Naive thymus-derived CD4-positive, alpha-beta T cell (primary cell): ENCODE measurements around the gene PTCH2. TPM values are rescaled to one million over a fixed set of nuclear protein-coding genes. Genes with fewer than 3 reads are reported as not detected.
"Not testable (repeated sequence)": the region's sequence is repeated elsewhere in the genome, so short reads cannot be mapped to it uniquely, and the experiment has no call there.

ENCODE experiments used
- ATAC-seq: fragments of 150-1000 bp; cut with Tn5 transposase; 2 replicates; pipeline ENCODE4 v1.10.0; 2021; ENCODE audit warnings: mild to moderate bottlenecking, moderate library complexity
- CTCF ChIA-PET: fragments of 350-600 bp; sonication (Branson Sonifier 250); formaldehyde crosslinking; loops from one replicate; lab custom pipeline; 2021; ENCODE audit warnings: antibody characterized with exemption; lab: Charles Lee
- POLR2A ChIA-PET: fragments of 350-600 bp; sonication (Branson Sonifier 250); formaldehyde crosslinking; loops from one replicate; lab custom pipeline; 2021; ENCODE audit warnings: antibody characterized with exemption, inconsistent platforms; lab: Charles Lee
- DNase-seq, 9 donors: peaks; one replicate each; pipeline versions ENCODE4 v3.0.0 to v3.0.0-alpha.2; 2020 to 2022; ENCODE audit warnings: mixed read lengths in 1 of 9
- H3K27ac ChIP-seq: one replicate; pipeline ENCODE4 v1.7.0; 2013; ENCODE audit warnings: mild to moderate bottlenecking, low read depth, low read length, moderate library complexity
- H3K27me3 ChIP-seq, 2 donors: one replicate each; pipeline ENCODE4 v1.7.0; 2013; ENCODE audit warnings: low read length in 2 of 2, mild to moderate bottlenecking in 2 of 2, moderate library complexity in 2 of 2; ENCODE audit not compliant: control insufficient read depth in 2 of 2, insufficient read depth in 2 of 2
- H3K36me3 ChIP-seq, 3 experiments: 1 replicate in 2 of 3; 2 replicates in 1 of 3; pipeline ENCODE4 v1.7.0; 2013; ENCODE audit warnings: low read length in 3 of 3, mild to moderate bottlenecking in 3 of 3, moderate library complexity in 1 of 3; ENCODE audit not compliant: insufficient read depth in 3 of 3, control insufficient read depth in 2 of 3
- H3K4me1 ChIP-seq, 2 donors: one replicate each; pipeline ENCODE4 v1.7.0; 2013; ENCODE audit warnings: low read length in 2 of 2, mild to moderate bottlenecking in 2 of 2, moderate library complexity in 1 of 2; ENCODE audit not compliant: control insufficient read depth in 2 of 2, insufficient read depth in 2 of 2
- H3K4me3 ChIP-seq: 2 replicates; pipeline ENCODE4 v1.7.0; 2013; ENCODE audit warnings: mild to moderate bottlenecking, low read length
- H3K9me3 ChIP-seq, 3 experiments: 1 replicate in 2 of 3; 2 replicates in 1 of 3; pipeline ENCODE4 v1.7.0; 2013; ENCODE audit warnings: low read length in 3 of 3; ENCODE audit not compliant: control insufficient read depth in 2 of 3
- H3K27ac Mint-ChIP-seq, 9 donors: one replicate each; pipeline ENCODE4 v1.8.0; 2020 to 2022; ENCODE audit warnings: mixed read lengths in 9 of 9, mild to moderate bottlenecking in 8 of 9, moderate library complexity in 5 of 9, inconsistent platforms in 2 of 9
- H3K27me3 Mint-ChIP-seq, 5 donors: one replicate each; pipeline ENCODE4 v1.8.0; 2021 to 2022; ENCODE audit warnings: mixed read lengths in 5 of 5, mild to moderate bottlenecking in 1 of 5
- H3K36me3 Mint-ChIP-seq, 5 donors: one replicate each; pipeline ENCODE4 v1.8.0; 2020 to 2022; ENCODE audit warnings: mixed read lengths in 5 of 5, mild to moderate bottlenecking in 3 of 5, inconsistent platforms in 1 of 5
- H3K4me1 Mint-ChIP-seq, 7 donors: one replicate each; pipeline ENCODE4 v1.8.0; 2020 to 2022; ENCODE audit warnings: mixed read lengths in 7 of 7, mild to moderate bottlenecking in 3 of 7, inconsistent platforms in 1 of 7
- H3K4me3 Mint-ChIP-seq, 10 donors: one replicate each; pipeline ENCODE4 v1.8.0; 2020 to 2022; ENCODE audit warnings: mild to moderate bottlenecking in 10 of 10, mixed read lengths in 10 of 10, moderate library complexity in 6 of 10, inconsistent platforms in 2 of 10
- H3K9me3 Mint-ChIP-seq, 11 donors: one replicate each; pipeline ENCODE4 v1.8.0; 2020 to 2022; ENCODE audit warnings: mixed read lengths in 11 of 11, mild to moderate bottlenecking in 4 of 11, inconsistent platforms in 1 of 11, moderate library complexity in 1 of 11
- intact Hi-C, 2 donors: fragments of 100-400 bp; cut with micrococcal nuclease; formaldehyde crosslinking; loops; one replicate each; pipeline ENCODE4 v1.15.1; 2023
- polyA plus RNA-seq, 2 donors: library from polyadenylated mRNA; unstranded; fragments of 300-500 nt; fragmentation: Illumina TruSeq; gene quantifications; one replicate each; pipeline ENCODE4 v1.2.3, GENCODE V29; 2021
- total RNA-seq, 6 experiments: library from RNA in 5 of 6; stranded (reverse) in 5 of 6; gene quantifications; 1 replicate in 5 of 6; 2 replicates in 1 of 6; pipeline ENCODE4 v1.2.3 and lab custom pipeline; 2021 to 2026

PTCH2 gene
- total and polyA plus RNA-seq, 7 experiments from 2014 or later: 0.06 to 2.8 (median 1.3) TPM; not detected in 1

DNA sequence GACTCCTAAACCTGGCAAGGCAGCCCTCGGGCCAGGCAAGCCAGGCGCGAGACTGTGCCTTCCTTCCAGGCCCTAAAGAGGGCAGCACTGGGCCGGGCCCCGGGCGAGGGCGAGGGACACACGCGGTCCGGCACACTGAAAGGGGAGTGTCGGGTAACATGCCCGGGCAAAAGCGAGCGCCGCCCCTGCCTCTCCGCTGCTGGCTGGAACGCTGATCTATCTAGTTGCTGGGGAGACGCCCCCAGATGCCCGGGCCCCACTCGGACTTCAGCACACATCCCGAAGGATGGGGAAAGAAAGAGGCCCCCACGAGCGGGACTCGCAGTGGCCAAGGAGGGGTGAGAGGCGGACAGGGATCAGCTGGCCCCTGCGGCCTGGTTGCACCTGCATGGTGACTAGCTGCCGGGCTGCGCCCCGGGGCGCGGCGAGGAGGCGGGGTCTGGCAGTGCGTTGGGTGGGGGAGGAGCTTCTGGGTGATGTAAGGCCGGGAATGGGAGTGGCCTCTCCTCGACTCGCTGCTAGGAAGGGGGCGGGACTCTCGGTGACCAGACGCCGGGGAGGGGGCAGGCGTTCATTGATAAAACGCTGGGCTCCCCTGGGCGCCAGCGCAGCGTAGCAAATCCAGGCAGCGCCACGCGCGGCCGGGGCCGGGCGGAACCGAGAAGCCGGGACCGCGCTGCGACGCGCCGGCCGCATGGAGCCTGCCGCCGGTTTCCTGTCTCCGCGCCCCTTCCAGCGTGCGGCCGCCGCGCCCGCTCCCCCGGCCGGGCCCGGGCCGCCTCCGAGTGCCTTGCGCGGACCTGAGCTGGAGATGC, 43.1 kb downstream of the PTCH2 start, which contains the start of gene PLK3:
Gene PLK3, plus strand, starts transcription at position 608 of the 815 bp plus-strand sequence. Its CDS starts 87 bp downstream, at position 695.
- ATAC-seq (peak; percentile 92), DNase-seq (peak; percentile 93 to 99 (median 98))
- no peaks in the 10 kb centered on the region for H3K9me3 Mint-ChIP-seq
- H3K4me1 Mint-ChIP-seq: peaks cover 19 to 43% (median 33%) of the 10 kb centered on the region in 7 donors
- intact Hi-C loops: loop anchor here (2.0 to 10.0 kb wide), 12 partner anchors 25 to 887 kb away; partner anchors contain the start of genes GPBP1L1 (in 2 of the 2), RNU5D-1 (in 2 of the 2), RPS8 (in 2 of the 2) and TESK2 (in 2 of the 2)
- Histone ChIP-seq H3K4me3 (peak within 1 kb of the TSS; percentile 66), H3K27ac (peak within 1 kb of the TSS; percentile 94), H3K36me3 (peaks cover 7 to 30% (median 18%) of the 10 kb centered on the region in 3 experiments), H3K4me1 (peaks cover 17 to 24% of the 10 kb centered on the region in 2 donors), H3K27me3 (no peaks in the 10 kb centered on the region), H3K9me3 (no peaks in the 10 kb centered on the region)
- H3K36me3 Mint-ChIP-seq: peaks cover 11 to 28% (median 21%) of the 10 kb centered on the region in 5 donors
- H3K4me3 Mint-ChIP-seq: peak within 1 kb of the TSS; percentile 85 to 98 (median 93)
- no peaks in the 10 kb centered on the region for H3K27me3 Mint-ChIP-seq
- ChIA-PET CTCF (interaction anchor here (0.7 to 3.1 kb wide), 16 partner anchors 9 to 506 kb away, joined by 3 to 44 read pairs (median 6); partner anchors contain the start of genes BEST4, BTBD19, HECTD3 and RPS8), POLR2A (interaction anchor here (0.6 to 18.7 kb wide), 26 partner anchors 10 to 884 kb away, joined by 3 to 709 read pairs (median 8); partner anchors contain the start of genes AKR1A1, BEST4, BTBD19 and EIF2B3)
- peak within 1 kb of the TSS; percentile 84 to 99 (median 98) for H3K27ac Mint-ChIP-seq

- Histone ChIP-seq H3K27ac (peak overlapping the region; percentile 94), H3K4me1 (peaks cover 17 to 24% of the 10 kb centered on the region in 2 donors), H3K4me3 (no peak overlapping the region), H3K36me3 (peaks cover 5 to 19% (median 10%) of the 10 kb centered on the region in 3 experiments), H3K27me3 (no peaks in the 10 kb centered on the region), H3K9me3 (no peaks in the 10 kb centered on the region)
- intact Hi-C loops: loop anchor here in 1 of 2 donors (2.0 kb wide), 1 partner anchor 38 kb away; no protein-coding TSS in a partner anchor
- Mint-ChIP-seq H3K4me3 (peak overlapping the region in 8 of 10 donors; percentile 11 to 96 (median 54)), H3K9me3 (no peaks in the 10 kb centered on the region), H3K27ac (peak overlapping the region; percentile 36 to 99 (median 98)), H3K4me1 (peaks cover 15 to 35% (median 26%) of the 10 kb centered on the region in 7 donors), H3K36me3 (peaks cover 11 to 23% (median 15%) of the 10 kb centered on the region in 5 donors), H3K27me3 (no peaks in the 10 kb centered on the region)
- ATAC-seq: no peak
- CTCF ChIA-PET: interaction anchor here (0.8 to 2.3 kb wide), 4 partner anchors 9 to 44 kb away, joined by 5 to 7 read pairs (median 5); partner anchors contain the start of gene PTCH2
- POLR2A ChIA-PET: interaction anchor here (0.6 to 18.7 kb wide), 12 partner anchors 13 to 505 kb away, joined by 3 to 709 read pairs (median 10); partner anchors contain the start of genes BTBD19, HECTD3, RPS8 and UROD
- peak in 1 of 9 donors; percentile 7 for DNase-seq
These were observed 44.3 kb downstream of the PTCH2 start for GRCh38 chr1:44798481-44799365.

DNA sequence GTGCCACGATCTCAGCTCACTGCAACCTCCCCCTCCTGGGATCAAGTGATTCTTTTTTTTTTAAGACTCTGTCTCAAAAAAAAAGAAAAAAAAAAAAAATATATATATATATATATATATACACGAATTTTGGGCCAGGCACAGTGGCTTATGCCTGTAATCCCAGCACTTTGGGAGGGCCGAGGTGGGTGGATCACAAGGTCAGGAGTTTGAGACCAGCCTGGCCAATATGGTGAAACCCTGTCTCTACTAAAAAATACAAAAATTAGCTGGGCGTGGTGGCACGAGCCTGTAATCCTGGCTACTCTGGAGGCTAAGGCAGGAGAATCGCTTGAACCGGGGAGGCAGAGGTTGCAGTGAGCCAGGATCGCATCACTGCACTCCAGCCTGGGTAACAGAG, 45.2 kb downstream of the PTCH2 start:
- H3K27me3 ChIP-seq, H3K4me3 ChIP-seq, H3K9me3 ChIP-seq, H3K9me3 Mint-ChIP-seq, CTCF ChIA-PET, DNase-seq, H3K4me3 Mint-ChIP-seq, H3K27me3 Mint-ChIP-seq, ATAC-seq, H3K27ac ChIP-seq: not testable (repeated sequence)
- Histone ChIP-seq H3K36me3 (peaks cover 1 to 10% (median 4%) of the 10 kb centered on the region in 3 experiments), H3K4me1 (peaks cover 11 to 16% of the 10 kb centered on the region in 2 donors)
- Mint-ChIP-seq H3K4me1 (peaks cover 10 to 30% (median 20%) of the 10 kb centered on the region in 7 donors), H3K27ac (peak overlapping the region in 3 of 9 donors; percentile 22 to 93 (median 63)), H3K36me3 (peaks cover 6 to 16% (median 9%) of the 10 kb centered on the region in 5 donors)
- intact Hi-C loops: loop anchor here in 1 of 2 donors (2.0 kb wide), 1 partner anchor 39 kb away; no protein-coding TSS in a partner anchor
- POLR2A ChIA-PET: interaction anchor here (1.5 to 18.7 kb wide), 6 partner anchors 11 to 214 kb away, joined by 5 to 709 read pairs (median 10); partner anchors contain the start of genes BTBD19, HECTD3 and UROD

DNA sequence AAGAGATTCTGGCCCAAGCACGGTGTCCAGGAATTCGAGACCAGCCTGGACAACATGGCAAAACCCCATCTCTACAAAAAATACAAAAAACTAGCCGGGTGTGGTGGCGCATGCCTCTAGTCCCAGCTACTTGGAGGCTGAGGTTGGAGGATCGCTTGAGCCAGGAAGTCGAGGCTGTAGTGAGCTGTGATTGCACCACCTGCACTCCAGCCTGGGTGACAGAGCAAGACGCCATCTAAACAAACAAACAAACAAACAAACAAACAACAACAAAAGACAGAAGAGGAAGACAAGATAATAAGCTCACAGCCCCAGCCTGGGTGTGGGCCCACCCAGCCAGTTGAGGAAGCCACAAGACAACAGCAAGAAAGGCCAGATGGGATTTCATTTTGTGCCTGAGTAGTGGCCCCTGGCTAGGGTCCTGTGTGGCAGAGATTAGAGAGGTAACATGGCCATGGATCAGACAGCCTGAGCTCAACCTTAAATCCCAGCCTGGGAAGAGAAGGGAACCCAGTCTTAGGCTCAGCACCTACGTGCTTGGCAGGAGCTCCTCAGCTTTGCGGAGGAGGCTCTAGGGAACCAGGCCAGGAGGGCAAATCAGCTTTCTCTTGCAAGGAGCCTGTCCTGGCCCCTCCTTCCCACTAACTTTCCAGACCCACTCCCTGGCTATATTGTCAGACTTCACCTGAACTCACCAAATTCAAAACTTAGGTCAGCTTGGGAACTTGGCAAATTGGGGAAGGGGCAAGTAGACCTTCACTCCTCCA, 50.1 kb downstream of the PTCH2 start:
- POLR2A ChIA-PET: interaction anchor here (0.6 to 5.4 kb wide), 5 partner anchors 17 to 547 kb away, joined by 3 to 52 read pairs (median 4); partner anchors contain the start of genes MUTYH, RPS8 and TOE1
- Mint-ChIP-seq H3K9me3 (no peaks in the 10 kb centered on the region), H3K36me3 (no peaks in the 10 kb centered on the region), H3K4me3 (no peak overlapping the region), H3K4me1 (peaks cover 0 to 5% (median 2%) of the 10 kb centered on the region in 7 donors), H3K27ac (peak overlapping the region in 1 of 9 donors; percentile 31), H3K27me3 (no peaks in the 10 kb centered on the region)
- Histone ChIP-seq H3K27me3 (no peaks in the 10 kb centered on the region), H3K27ac (no peak overlapping the region), H3K4me1 (no peaks in the 10 kb centered on the region), H3K4me3 (no peak overlapping the region), H3K9me3 (no peaks in the 10 kb centered on the region), H3K36me3 (no peaks in the 10 kb centered on the region)
- CTCF ChIA-PET: interaction anchor here (0.6 to 2.1 kb wide), 6 partner anchors 8 to 219 kb away, joined by 3 to 7 read pairs (median 5); partner anchors contain the start of genes BTBD19 and UROD
- intact Hi-C loops: loop anchor here in 1 of 2 donors (2.0 kb wide), 1 partner anchor 44 kb away; no protein-coding TSS in a partner anchor
- ATAC-seq: no peak
- DNase-seq: no peak

- Mint-ChIP-seq H3K36me3 (no peaks in the 10 kb centered on the region), H3K4me1 (peaks cover 0 to 7% (median 4%) of the 10 kb centered on the region in 7 donors), H3K4me3 (no peak overlapping the region), H3K9me3 (no peaks in the 10 kb centered on the region), H3K27ac (peak overlapping the region in 3 of 9 donors; percentile 10 to 24 (median 15)), H3K27me3 (no peaks in the 10 kb centered on the region)
- Histone ChIP-seq H3K4me1 (no peaks in the 10 kb centered on the region), H3K27ac (no peak overlapping the region), H3K4me3 (no peak overlapping the region), H3K36me3 (no peaks in the 10 kb centered on the region), H3K27me3 (no peaks in the 10 kb centered on the region), H3K9me3 (no peaks in the 10 kb centered on the region)
- no peak for DNase-seq
- ChIA-PET POLR2A (interaction anchor here (0.6 to 7.9 kb wide), 11 partner anchors 9 to 220 kb away, joined by 3 to 93 read pairs (median 5); partner anchors contain the start of genes BTBD19, DYNLT4, HECTD3 and PLK3), CTCF (interaction anchor here (0.9 to 1.8 kb wide), 5 partner anchors 30 to 702 kb away, joined by 3 to 5 read pairs (median 3); partner anchors contain the start of genes HECTD3 and RNU5D-1)
- ATAC-seq: no peak
- intact Hi-C loops: no loop called here
These were observed 51.9 kb downstream of the PTCH2 start for GRCh38 chr1:44790968-44791801.
